ENCODE measurements around the gene PDE12.
A peak's percentile ranks its signal among the peaks of the same experiment; 100 is the strongest.
"Not testable (repeated sequence)": the region's sequence is repeated elsewhere in the genome, so short reads cannot be mapped to it uniquely, and the experiment has no call there.

The PDE12 gene

DNA sequence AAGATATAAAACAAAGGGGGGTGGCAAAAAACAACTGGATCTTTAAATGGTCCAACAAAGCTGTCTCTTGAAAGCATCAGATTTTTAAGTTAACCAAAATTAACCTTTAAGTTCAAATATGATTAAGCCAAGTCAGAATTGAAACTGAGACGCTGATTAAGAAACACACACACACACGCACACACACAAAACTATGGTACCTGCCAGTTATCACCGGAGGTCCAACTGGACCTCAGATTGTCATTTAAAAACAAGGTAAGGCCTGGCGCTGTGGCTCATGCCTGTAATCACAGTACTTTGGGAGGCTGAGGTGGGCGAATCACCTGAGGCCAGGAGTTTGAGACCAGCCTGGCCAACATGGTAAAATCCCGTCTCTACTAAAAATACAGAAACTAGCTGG lies 30.7 kb downstream of the PDE12 start:
- DNase-seq, result no peak

DNA sequence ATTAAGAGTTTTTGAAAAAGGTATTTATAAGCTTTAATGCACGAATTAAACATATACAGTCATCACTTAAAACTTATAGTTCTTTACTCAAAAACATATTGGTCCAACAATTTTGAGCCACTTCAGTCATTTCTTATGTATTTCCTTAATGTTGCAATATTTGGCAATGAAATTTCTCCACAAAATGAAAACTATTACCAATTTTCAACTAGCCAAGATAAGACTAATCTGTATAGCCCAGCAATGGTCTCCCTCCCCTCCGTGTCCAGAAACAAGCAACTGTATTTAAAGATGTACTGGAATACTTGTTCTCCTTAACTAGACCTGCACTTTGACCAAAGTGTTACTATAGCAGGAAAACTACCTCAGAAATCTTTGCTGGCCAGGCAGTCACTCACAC lies 31.8 kb downstream of the PDE12 start:
- DNase-seq, result no peak

GRCh38 chr3:57592306-57592705 lies 36.2 kb downstream of the PDE12 start:
- no peak for DNase-seq

- DNase-seq, result no peak
Observed at GRCh38 chr3:57594144-57594543, 38.1 kb downstream of the PDE12 start.

DNA sequence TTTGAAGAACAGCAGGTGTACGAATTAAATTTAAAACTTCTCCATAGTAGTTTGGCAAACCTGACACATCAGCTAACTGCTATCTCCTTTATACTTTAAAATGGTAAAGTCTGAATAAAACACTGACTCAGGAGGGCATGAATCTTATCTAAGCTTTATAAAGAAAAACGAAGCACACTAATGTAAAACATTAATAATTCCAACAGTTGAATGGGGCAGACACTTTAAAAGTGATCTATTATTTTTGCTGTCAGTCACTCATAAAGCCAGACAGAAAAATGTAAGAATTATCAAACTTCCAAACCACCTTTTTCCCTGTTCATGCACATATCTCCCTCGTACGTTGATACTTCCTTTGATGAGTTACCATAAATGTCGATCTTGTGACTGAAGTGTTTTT lies 38.5 kb downstream of the PDE12 start:
- no peak for DNase-seq

DNA sequence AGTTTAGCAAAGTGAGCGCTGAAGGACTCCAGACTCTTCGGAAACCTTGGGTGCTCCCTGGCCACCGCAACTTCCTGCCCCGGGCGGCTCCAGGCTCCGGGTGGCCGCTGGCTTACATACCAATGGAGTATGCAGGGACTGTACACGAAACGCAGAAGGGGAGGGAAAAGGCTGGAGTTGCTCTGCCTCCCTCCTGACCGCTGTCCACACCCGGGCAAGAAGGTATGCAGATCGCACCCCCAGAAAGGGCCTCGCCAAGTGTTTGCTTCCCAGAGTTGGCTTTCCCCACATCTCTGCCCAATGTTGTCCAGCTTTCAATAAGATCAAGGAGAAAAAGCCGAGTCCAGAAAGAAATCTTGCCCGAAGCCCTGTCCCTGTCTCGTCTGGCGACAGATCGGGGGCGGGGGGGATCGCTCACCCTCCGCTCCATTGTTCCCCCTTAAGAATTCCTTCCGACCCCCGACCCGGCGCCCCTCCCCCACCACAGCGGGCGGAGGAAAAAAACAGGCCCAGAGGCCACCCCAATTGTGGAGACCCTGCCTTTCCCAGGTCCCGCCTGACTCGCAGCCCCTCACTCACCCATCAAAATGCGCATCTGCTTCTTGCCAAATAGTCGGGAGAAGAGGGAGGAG lies 40.5 kb downstream of the PDE12 start:
- peak; percentile 35 for DNase-seq

GRCh38 chr3:57597127-57597923 lies 41.3 kb downstream of the PDE12 start, which contains the start of gene ARF4:
ARF4 (minus strand) TSS chr3:57597344; CDS start chr3:57597140, 204 bp downstream.
- peak; percentile 99 for DNase-seq

DNA sequence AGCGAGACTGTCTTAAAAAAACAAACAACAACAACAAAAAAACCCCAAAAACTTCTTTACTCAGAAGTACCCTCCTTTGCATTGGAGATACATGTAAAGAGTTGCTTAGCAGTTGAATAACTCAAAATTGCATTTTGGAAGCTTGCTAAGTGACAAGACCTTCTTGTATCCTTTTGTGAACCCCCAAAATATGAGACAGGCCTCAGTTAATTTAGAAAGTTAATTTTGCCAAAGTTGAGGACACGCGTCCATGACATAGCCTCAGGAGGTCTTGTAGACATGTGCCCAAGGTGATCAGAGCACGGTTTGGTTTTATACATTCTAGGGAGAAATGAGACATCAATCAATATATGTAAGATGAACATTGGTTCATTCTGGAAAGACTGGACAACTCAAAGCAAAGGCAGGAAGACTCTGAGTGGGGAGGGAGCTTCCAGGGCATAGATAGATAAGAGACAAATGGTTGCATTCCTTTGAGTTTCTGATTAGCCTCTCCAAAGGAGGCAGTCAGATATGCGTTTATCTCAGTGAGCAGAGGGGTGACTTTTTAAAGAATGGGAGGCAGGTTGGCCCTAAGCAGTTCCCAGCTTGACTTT lies 42.8 kb downstream of the PDE12 start:
- DNase-seq, result no peak

- no peak for DNase-seq
Observed at GRCh38 chr3:57600195-57600594, 44.1 kb downstream of the PDE12 start.

DNA sequence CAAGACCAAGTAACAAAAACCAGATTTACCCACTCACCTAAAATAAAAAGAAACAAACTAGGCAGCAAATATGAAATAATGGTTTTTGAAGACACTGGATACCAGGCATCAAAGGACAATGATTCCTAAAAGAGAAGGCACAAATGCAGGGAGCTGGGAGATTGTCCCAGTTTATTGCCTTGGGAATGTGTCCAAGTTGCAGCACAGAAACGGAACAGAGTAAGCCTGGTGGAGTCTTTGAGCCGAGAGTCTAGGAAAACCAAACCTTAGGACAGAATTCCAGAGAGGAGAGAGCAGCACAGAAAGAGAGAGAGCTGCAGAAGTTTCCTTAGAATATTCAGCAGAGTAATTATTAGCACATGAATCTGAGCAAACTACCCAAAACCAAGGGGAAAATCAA lies 48.9 kb downstream of the PDE12 start:
- DNase-seq, result no peak

- no peak for DNase-seq
Observed at GRCh38 chr3:57605683-57606082, 49.6 kb downstream of the PDE12 start.

GRCh38 chr3:57611870-57612269 lies 55.8 kb downstream of the PDE12 start:
- DNase-seq, result not testable (repeated sequence)

- no peak for DNase-seq
Observed at GRCh38 chr3:57616233-57616632, 60.2 kb downstream of the PDE12 start.
